HG03159 (cell line): ENCODE data around the gene COBL.

ENCODE experiments used
- ATAC-seq: cut with Tn5 transposase; IDR thresholded peaks from one replicate; pipeline ENCODE4 v1.9.1; 2021; ENCODE audit warnings: mild to moderate bottlenecking, moderate library complexity; ENCODE audit not compliant: unreplicated experiment

COBL gene

GRCh38 chr7:51082096-51082840 lies 234.3 kb downstream of the COBL start:
- ATAC-seq = no peak

- no peak for ATAC-seq
These were observed 235.2 kb downstream of the COBL start for GRCh38 chr7:51081270-51081890.

- no peak for ATAC-seq
These were observed 235.9 kb downstream of the COBL start for GRCh38 chr7:51080622-51081269.

- ATAC-seq = no peak
These were observed 236.4 kb downstream of the COBL start for GRCh38 chr7:51080216-51080615.

GRCh38 chr7:51079494-51079893 lies 237.1 kb downstream of the COBL start:
- no peak for ATAC-seq

- no peak for ATAC-seq
These were observed 238.0 kb downstream of the COBL start for GRCh38 chr7:51078653-51079052.

GRCh38 chr7:51077987-51078370 lies 238.6 kb downstream of the COBL start:
- no peak for ATAC-seq

GRCh38 chr7:51077316-51077986 lies 239.2 kb downstream of the COBL start:
- no peak for ATAC-seq

- ATAC-seq = no peak
These were observed 240.7 kb downstream of the COBL start for GRCh38 chr7:51075681-51076580.

- ATAC-seq = no peak
These were observed 243.4 kb downstream of the COBL start for GRCh38 chr7:51073171-51073570.

- no peak for ATAC-seq
These were observed 244.3 kb downstream of the COBL start for GRCh38 chr7:51072281-51072680.

GRCh38 chr7:51071427-51071826 lies 245.2 kb downstream of the COBL start:
- ATAC-seq = no peak

GRCh38 chr7:51070151-51070550 lies 246.5 kb downstream of the COBL start:
- ATAC-seq = no peak

GRCh38 chr7:51069411-51070083 lies 247.1 kb downstream of the COBL start:
- ATAC-seq = no peak

- no peak for ATAC-seq
These were observed 248.2 kb downstream of the COBL start for GRCh38 chr7:51068401-51068800.

GRCh38 chr7:51067757-51068156 lies 248.9 kb downstream of the COBL start:
- ATAC-seq = peak; percentile 64

- no peak for ATAC-seq
These were observed 249.4 kb downstream of the COBL start for GRCh38 chr7:51067258-51067657.

- no peak for ATAC-seq
These were observed 250.2 kb downstream of the COBL start for GRCh38 chr7:51066405-51066882.

- no peak for ATAC-seq
These were observed 250.8 kb downstream of the COBL start for GRCh38 chr7:51065766-51066165.

GRCh38 chr7:51064688-51065087 lies 251.9 kb downstream of the COBL start:
- ATAC-seq = no peak
